NCI-H146 treated with DMSO at 0.1 percent for 48 hours (cell line): Measurements from ENCODE around the gene ZNF556.
"Not testable (repeated sequence)": the region's sequence is repeated elsewhere in the genome, so short reads cannot be mapped to it uniquely, and the experiment has no call there.

Experiments used
- DNase-seq: peaks from one replicate; lab custom pipeline; 2025; ENCODE audit not compliant: unreplicated experiment; lab: John Stamatoyannopoulos, UW

The ZNF556 gene

DNA sequence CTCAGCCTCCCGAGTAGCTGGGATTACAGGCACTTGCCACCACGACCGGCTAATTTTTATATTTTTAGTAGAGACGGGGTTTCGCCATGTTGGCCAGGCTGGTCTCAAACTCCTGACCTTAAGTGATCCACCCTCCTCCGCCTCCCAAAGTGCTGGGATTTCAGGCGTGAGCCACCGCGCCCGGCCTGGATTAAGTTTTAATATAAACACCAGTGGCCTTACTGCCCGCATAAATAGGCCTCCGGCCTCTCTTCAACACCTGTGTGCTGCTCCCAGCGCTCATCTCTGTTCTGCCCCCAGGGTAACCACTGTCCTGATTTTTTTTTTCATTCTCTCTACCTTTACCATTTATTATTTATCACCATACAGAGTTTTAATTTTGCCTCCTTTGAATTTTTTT, 36.2 kb downstream of the ZNF556 start:
- DNase-seq: not testable (repeated sequence)

DNA sequence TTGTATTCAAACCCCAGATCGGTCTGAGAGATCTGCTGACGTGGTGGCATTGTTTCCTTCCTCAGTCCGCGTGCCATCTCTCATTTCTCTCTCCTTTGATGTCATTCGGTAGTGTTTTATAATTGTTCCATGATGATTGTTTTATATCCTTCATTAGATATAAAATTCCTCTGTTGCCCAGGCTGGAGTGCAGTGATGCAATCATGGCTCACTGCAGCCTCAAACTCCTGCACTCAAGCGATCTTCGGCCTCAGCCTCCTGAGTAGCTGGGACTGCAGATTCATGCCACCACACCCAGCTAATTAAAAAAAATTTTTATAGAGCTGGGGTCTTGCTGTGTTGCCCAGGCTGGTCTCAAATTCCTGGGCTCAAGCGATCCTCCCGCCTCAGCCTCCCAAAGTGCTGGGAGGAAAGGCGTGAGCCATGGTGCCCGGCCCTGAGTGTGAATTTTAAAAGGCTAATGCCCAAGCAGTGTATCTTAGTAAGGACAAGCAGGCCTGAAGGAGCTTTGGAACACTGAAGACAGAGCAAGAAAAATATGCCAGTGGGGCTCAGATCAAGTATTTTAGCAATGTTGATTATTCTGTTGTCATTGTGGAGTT, 38.9 kb downstream of the ZNF556 start:
- no peak for DNase-seq

DNA sequence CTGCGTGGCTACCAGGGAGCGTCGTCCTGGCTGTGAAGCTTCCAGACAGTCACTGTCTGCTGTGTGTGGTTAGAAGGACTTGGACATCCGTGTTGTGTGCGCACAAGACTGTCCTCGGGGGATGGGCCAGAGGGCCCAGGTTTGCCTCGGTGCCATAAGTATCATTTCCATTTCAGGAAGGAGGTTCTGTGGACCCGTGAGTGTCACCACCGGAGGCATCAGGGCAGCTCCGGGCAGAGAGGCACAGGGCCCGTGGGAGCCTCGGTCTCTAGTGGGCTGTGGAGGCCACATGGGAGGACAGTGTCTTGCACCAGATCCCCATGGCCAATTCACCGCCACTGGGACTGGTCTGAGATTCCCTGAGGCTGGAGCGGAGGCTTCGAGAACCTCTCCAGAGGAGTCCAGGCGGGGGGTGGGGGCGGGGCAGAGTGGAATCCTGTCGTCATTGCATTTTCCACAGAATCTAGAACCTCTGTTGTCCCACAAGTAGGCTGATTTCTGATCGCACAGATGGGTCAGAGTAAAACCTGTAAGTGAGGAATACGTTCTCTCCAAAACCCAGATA, 39.6 kb downstream of the ZNF556 start:
- DNase-seq: no peak

DNA sequence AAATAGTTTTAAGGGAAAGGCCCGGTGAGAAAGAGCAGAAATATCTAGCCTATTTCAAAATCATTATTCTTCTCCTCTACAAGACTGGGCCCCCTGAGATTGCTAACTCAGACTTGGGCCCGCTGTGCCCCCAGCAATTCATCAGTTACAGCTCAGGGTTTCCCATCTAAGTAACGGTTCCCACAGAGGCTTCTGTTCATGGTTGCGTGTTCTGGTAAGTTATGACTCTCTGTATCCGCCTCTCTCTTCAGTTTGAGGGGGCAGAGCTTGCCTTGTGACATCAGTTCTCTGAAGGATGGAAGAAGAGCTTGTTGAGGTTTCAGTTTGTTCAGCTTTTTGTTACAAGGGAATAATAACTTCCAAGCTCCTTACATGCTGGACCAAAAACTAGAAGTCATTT, 45.2 kb downstream of the ZNF556 start:
- no peak for DNase-seq

DNA sequence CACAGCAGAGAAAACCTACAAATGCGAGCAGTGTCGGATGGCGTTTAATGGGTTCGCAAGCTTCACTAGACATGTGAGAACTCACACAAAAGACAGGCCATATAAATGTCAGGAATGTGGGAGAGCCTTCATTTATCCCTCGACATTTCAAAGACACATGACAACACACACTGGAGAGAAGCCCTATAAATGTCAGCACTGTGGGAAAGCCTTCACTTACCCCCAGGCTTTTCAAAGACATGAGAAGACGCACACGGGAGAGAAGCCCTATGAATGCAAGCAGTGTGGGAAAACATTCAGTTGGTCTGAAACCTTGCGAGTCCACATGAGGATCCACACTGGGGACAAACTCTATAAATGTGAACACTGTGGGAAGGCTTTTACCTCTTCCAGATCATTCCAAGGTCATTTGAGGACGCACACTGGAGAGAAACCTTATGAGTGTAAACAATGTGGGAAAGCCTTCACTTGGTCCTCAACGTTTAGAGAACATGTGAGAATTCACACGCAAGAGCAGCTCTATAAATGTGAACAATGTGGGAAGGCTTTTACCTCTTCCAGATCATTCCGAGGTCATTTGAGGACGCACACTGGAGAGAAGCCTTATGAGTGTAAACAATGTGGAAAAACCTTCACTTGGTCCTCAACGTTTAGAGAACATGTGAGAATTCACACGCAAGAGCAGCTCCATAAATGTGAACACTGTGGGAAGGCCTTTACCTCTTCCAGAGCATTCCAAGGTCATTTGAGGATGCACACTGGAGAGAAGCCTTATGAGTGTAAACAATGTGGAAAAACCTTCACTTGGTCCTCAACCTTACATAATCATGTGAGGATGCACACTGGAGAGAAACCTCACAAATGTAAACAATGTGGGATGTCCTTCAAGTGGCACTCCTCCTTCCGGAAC, 50.4 kb downstream of the ZNF556 start:
- no peak for DNase-seq

DNA sequence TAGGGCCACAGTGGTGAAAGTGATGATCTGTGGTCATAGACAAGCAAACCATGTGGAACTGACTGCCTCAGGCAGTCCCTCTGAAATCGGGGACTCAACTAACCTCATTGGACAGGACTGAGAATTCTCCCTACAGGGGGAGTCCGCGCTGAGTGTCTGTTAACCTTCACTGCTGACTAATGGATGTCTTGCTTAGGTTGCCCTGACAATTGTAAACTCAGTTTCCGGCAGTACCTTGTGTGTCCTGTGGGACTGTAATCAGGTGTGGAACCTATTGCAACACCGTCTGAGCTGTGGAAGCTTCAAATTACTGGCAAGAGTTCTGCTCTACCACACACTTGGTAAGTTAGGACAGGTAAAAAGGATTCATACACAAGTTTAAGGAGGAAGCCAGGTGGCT, 55.9 kb downstream of the ZNF556 start:
- DNase-seq: no peak

DNA sequence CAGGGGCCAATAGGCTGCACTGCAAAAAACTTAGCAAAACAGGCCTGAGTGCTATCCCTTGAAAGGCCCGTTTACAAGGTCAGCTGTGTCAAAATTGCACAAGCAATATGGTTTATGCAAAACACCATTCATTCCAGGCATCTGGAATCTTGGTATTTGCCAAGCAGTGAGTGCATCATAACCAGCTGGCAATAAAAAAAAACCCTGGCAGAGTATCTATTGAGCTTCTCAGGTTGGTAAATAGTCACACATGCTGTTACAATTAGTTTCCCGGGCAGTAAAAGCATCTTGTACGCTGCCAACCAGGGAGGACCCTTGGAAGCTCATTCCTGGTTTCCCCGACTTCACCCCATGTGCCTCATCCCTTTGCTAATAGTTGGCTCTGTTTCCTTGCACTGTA, 56.4 kb downstream of the ZNF556 start:
- DNase-seq: no peak

DNA sequence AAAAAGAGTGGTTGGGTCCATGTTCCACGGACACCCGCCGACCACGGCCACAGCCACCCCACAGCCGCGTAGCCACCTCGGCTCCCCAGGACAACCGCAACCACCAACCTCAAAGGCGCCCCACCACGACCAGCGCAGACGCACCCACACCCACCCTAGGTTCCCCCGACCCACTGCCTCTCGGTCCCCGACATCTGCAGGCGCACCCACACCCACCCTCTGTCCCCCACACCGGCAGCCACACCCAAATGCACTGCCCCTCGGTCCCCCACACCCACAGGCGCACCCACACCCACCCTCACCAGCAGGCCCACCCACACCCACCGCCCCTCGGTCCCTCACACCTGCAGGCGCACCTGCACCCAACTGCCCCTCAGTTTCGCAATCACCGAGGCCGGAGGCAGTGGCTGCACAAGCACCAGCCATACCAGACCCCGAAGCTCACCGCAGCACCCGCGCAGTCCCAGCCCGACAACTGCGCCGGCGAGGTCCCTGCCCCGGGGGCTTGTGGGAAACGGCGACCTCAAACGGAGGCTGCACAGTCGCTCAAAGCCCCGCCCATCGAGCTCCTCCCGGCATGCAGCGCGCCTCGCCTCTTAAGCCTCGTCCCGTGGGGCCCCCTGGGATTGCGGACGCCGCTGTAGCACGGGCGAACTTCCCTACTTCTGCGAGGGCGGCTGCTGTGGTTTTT, 59.4 kb downstream of the ZNF556 start:
- DNase-seq: no peak

DNA sequence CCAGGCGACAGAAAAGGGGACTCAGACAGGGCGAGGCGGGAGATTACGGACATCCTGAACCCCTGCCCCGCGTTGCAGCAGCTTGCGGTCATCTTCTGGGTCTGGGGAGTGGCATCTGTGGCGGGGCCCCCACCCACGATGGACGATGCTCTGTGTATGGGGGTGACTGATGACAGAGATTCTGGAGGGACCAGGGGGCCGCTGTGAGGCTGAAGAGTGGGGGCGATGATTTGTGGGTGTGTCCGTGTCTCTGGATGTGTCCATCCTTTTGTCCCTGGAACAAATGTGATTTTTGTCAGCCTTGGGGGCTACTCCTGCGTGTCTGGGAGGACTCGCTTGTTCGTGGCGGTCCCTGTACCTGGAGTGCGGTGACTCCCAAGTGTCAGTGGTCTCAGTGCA, 59.9 kb downstream of the ZNF556 start:
- DNase-seq: no peak
